ENCODE measurements around the gene TSHZ2. TPM values are rescaled to one million over a fixed set of nuclear protein-coding genes. Genes with fewer than 3 reads are reported as not detected.

Gene TSHZ2
- total RNA-seq, 1 experiment from 2014 or later = 0.07 TPM

DNA sequence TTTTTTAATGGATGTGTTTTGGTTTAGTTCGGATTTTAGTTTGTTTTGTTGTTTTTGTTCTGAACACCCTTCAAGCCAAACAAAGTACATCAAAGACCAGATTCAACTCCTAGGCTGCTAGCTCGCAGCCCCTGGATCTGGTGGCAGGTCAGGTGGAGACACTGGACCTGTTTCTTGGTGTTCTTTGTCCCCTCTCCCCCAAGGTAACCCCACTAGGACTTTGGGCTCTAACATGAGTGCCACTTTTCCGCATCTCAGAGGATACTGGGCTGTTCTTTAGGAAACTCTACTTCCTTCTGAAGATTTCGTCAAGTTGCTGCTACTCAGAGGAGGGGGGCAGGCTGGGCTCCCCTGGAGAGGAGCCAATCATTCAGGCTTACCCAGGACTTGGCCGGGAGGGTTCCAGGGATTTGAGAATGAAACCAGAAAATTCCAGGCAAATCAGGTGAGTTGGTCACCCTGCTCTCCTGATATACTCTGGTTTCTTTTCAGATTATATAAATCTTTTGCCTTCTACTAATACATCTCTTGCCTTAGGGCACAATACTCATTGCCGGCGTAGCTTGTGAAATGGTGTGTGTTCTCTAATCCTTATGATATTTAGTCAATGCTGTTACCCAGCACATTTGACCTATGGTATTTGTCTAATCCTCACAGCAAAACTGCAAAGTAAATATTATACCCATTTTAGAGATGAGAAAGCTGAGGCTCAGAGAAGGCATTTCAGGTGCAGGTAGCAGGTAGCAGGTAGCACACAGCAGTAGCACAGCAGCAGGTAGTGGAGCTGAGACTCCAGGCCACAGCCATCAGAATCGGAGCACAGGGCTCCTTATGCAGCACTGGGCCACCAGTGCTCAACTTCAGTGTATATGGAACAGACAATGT is 291.6 kb downstream of the TSHZ2 start:
- H3K27me3 Mint-ChIP-seq (ENCODE audit: low read depth) = peaks cover 1% of the 10 kb centered on the region; the same call in 1 of the 2 replicates
- no peak overlapping the region for H2BK12ac ChIP-seq (ENCODE audit: insufficient read length, low read depth, low read length)
- H3T11ph ChIP-seq (ENCODE audit: low read length) = no peak overlapping the region
- H2BK120ac ChIP-seq (ENCODE audit: low read depth, low read length, poor library complexity, severe bottlenecking) = no peak overlapping the region
- H3K14ac ChIP-seq (ENCODE audit: insufficient read depth, low read length) = no peak overlapping the region
- H3K79me1 ChIP-seq (ENCODE audit: insufficient read depth, low read depth, low read length, poor library complexity, severe bottlenecking) = no peaks in the 10 kb centered on the region
- H4K5ac ChIP-seq (ENCODE audit: insufficient read length, low read depth, low read length) = no peak overlapping the region
- WGBS (ENCODE audit: extremely low coverage, insufficient read length, low lambda C conversion rate) = no CpG with 5 or more reads among the region's 8 CpGs
- H3K4ac ChIP-seq (ENCODE audit: low read depth, low read length) = no peak overlapping the region
- H3K9ac ChIP-seq (ENCODE audit: extremely low read depth, insufficient read length, low read length) = no peak overlapping the region
- no peak overlapping the region for H2AFZ ChIP-seq (ENCODE audit: low read length)
- H2AK5ac ChIP-seq (ENCODE audit: insufficient read length, low read length) = no peak overlapping the region
- DNase-seq = no peak
- H2BK20ac ChIP-seq (ENCODE audit: low read depth, low read length, poor library complexity, severe bottlenecking) = no peak overlapping the region
- no peak overlapping the region for H2BK5ac ChIP-seq (ENCODE audit: insufficient read length, low read length)
- no peaks in the 10 kb centered on the region for H3K23me2 ChIP-seq (ENCODE audit: insufficient read length, low read depth, low read length, poor library complexity, severe bottlenecking)
- H3K4me1 ChIP-seq (ENCODE audit: insufficient read depth, low read length) = no peaks in the 10 kb centered on the region
- no peak overlapping the region for H3K4me3 Mint-ChIP-seq
- H4K8ac ChIP-seq (replicated peaks; ENCODE audit: insufficient read length, low read depth, low read length) = no peak overlapping the region
- H4K20me1 ChIP-seq (ENCODE audit: control insufficient read depth, insufficient read depth, insufficient read length) = no peaks in the 10 kb centered on the region
- no peak overlapping the region for H3K27ac ChIP-seq (ENCODE audit: insufficient read length, low read depth, low read length)
- no peak overlapping the region for H4K91ac ChIP-seq (ENCODE audit: insufficient read length, low read depth, low read length)
- H3K23ac ChIP-seq (ENCODE audit: insufficient read length, low read depth, low read length) = no peak overlapping the region
- no peak overlapping the region for H2BK15ac ChIP-seq (ENCODE audit: low read depth, low read length)
- H3K27me3 ChIP-seq (ENCODE audit: insufficient read depth, low read length) = no peaks in the 10 kb centered on the region
- peaks cover 22 to 24% of the 10 kb centered on the region in 2 experiments for H3K4me1 Mint-ChIP-seq
- no peak overlapping the region for H3K4me2 ChIP-seq (ENCODE audit: insufficient read depth, insufficient read length, low read length)
- no peak overlapping the region for H3K56ac ChIP-seq (ENCODE audit: insufficient read length, low read depth, low read length)
- no peaks in the 10 kb centered on the region for H3K9me3 Mint-ChIP-seq
- TF ChIP-seq, protein P1, sequence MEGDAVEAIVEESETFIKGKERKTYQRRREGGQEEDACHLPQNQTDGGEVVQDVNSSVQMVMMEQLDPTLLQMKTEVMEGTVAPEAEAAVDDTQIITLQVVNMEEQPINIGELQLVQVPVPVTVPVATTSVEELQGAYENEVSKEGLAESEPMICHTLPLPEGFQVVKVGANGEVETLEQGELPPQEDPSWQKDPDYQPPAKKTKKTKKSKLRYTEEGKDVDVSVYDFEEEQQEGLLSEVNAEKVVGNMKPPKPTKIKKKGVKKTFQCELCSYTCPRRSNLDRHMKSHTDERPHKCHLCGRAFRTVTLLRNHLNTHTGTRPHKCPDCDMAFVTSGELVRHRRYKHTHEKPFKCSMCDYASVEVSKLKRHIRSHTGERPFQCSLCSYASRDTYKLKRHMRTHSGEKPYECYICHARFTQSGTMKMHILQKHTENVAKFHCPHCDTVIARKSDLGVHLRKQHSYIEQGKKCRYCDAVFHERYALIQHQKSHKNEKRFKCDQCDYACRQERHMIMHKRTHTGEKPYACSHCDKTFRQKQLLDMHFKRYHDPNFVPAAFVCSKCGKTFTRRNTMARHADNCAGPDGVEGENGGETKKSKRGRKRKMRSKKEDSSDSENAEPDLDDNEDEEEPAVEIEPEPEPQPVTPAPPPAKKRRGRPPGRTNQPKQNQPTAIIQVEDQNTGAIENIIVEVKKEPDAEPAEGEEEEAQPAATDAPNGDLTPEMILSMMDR (conservative IDR thresholded peaks at IDR 0.05) = no peak
- no peak overlapping the region for H3K18ac ChIP-seq (ENCODE audit: insufficient read length, low read depth, low read length)
- H3K27ac Mint-ChIP-seq = no peak overlapping the region; a peak in 1 of 7 replicates
- no peaks in the 10 kb centered on the region for H3K36me3 Mint-ChIP-seq (ENCODE audit: insufficient read depth in 1 of 3, low read depth in 3 of 3)
- no peaks in the 10 kb centered on the region for H3K79me2 ChIP-seq (ENCODE audit: insufficient read depth, low read length)
- no peaks in the 10 kb centered on the region for H3K9me3 ChIP-seq (ENCODE audit: control insufficient read depth, low read depth, low read length)

Measured in H9 (cell line).